ENCODE results near the gene MARCHF2. TPM values are rescaled to one million over a fixed set of nuclear protein-coding genes. Genes with fewer than 3 reads are reported as not detected.

Gene MARCHF2
- total RNA-seq, 1 experiment from 2014 or later = 20.2 TPM

DNA sequence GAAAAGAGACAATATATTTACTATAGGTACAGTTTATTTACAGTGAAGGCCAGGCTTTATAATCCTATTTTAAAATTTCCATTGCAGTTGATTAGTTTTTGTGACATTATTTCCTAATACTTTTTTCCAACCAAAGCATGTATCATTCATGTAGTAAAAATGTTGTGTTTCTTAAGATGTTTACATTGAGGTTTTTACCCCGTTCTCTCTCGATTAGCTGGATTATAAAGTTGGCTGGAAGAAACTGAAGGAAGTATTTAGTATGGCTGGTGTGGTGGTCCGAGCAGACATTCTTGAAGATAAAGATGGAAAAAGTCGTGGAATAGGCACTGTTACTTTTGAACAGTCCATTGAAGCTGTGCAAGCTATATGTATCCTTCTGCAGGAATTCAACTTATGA, 52.9 kb downstream of the MARCHF2 start:
- DNase-seq (ENCODE audit: low spot score) (no peak), ATAC-seq (no peak)
- peak overlapping the region; percentile 52 for H3K27ac Mint-ChIP-seq
- H3K9me3 Mint-ChIP-seq = no peaks in the 10 kb centered on the region
- peaks cover 18% of the 10 kb centered on the region for H3K4me1 Mint-ChIP-seq
- ChIA-PET CTCF (interaction anchor here (0.6 kb wide), 2 partner anchors 19 to 227 kb away, joined by 3 read pairs; no protein-coding TSS in a partner anchor), POLR2A (no interaction called here)
- H3K4me3 Mint-ChIP-seq = no peak overlapping the region
- TF ChIP-seq NR2C2 (CRISPR knock-in tag; IDR thresholded peaks at IDR 0.05) = no peak
- peaks cover 87% of the 10 kb centered on the region for H3K36me3 Mint-ChIP-seq
- no peaks in the 10 kb centered on the region for H3K27me3 Mint-ChIP-seq (ENCODE audit: low read depth)

DNA sequence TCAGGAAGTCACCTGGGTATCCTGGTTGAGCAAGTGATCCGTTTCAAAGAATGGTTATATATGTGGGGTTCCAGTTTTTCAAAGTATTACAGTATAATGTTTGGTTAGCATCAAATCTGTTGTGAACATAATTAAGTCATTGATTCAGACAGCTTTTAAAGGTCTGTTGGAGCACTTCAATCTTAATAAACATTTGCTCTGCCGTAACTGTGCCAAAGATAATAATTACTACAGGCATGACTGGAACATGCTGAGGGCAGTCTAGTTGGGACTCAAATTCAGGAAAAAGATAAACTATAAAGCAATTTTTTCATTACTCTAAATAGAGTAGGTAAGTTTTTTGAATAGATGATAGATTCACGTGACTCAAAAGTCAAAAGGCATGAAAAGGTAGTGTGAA, 55.0 kb downstream of the MARCHF2 start:
- H3K36me3 Mint-ChIP-seq = peaks cover 94% of the 10 kb centered on the region
- no peaks in the 10 kb centered on the region for H3K4me1 Mint-ChIP-seq
- no peaks in the 10 kb centered on the region for H3K9me3 Mint-ChIP-seq
- H3K4me3 Mint-ChIP-seq = no peak overlapping the region
- H3K27ac Mint-ChIP-seq = peak overlapping the region; percentile 24; the same call in 1 of the 2 replicates
- DNase-seq (ENCODE audit: low spot score) (no peak), ATAC-seq (no peak)
- TF ChIP-seq, protein P1, sequence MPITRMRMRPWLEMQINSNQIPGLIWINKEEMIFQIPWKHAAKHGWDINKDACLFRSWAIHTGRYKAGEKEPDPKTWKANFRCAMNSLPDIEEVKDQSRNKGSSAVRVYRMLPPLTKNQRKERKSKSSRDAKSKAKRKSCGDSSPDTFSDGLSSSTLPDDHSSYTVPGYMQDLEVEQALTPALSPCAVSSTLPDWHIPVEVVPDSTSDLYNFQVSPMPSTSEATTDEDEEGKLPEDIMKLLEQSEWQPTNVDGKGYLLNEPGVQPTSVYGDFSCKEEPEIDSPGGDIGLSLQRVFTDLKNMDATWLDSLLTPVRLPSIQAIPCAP (CRISPR knock-in tag; IDR thresholded peaks at IDR 0.05) = no peak
- no peak for TF ChIP-seq ZBTB21 (CRISPR knock-in tag; IDR thresholded peaks at IDR 0.05; ENCODE audit: borderline replicate concordance)
- TF ChIP-seq, protein P2, sequence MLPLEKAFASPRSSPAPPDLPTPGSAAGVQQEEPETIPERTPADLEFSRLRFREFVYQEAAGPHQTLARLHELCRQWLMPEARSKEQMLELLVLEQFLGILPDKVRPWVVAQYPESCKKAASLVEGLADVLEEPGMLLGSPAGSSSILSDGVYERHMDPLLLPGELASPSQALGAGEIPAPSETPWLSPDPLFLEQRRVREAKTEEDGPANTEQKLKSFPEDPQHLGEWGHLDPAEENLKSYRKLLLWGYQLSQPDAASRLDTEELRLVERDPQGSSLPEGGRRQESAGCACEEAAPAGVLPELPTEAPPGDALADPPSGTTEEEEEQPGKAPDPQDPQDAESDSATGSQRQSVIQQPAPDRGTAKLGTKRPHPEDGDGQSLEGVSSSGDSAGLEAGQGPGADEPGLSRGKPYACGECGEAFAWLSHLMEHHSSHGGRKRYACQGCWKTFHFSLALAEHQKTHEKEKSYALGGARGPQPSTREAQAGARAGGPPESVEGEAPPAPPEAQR (CRISPR knock-in tag; IDR thresholded peaks at IDR 0.05) = no peak
- no peak for TF ChIP-seq TEAD4 (CRISPR knock-in tag; IDR thresholded peaks at IDR 0.05)
- TF ChIP-seq, protein P3, sequence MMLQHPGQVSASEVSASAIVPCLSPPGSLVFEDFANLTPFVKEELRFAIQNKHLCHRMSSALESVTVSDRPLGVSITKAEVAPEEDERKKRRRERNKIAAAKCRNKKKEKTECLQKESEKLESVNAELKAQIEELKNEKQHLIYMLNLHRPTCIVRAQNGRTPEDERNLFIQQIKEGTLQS (CRISPR knock-in tag; conservative IDR thresholded peaks at IDR 0.05) = no peak
- TF ChIP-seq JUN (CRISPR knock-in tag; IDR thresholded peaks at IDR 0.05) = no peak
- TF ChIP-seq, protein P4, sequence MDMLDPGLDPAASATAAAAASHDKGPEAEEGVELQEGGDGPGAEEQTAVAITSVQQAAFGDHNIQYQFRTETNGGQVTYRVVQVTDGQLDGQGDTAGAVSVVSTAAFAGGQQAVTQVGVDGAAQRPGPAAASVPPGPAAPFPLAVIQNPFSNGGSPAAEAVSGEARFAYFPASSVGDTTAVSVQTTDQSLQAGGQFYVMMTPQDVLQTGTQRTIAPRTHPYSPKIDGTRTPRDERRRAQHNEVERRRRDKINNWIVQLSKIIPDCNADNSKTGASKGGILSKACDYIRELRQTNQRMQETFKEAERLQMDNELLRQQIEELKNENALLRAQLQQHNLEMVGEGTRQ (CRISPR knock-in tag; IDR thresholded peaks at IDR 0.05) = no peak
- TF ChIP-seq TCF7 (CRISPR knock-in tag; IDR thresholded peaks at IDR 0.05; ENCODE audit: low read depth) = no peak
- TF ChIP-seq, protein P5, sequence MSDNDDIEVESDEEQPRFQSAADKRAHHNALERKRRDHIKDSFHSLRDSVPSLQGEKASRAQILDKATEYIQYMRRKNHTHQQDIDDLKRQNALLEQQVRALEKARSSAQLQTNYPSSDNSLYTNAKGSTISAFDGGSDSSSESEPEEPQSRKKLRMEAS (CRISPR knock-in tag; IDR thresholded peaks at IDR 0.05) = no peak
- no peak for TF ChIP-seq ZNF263 (CRISPR knock-in tag; IDR thresholded peaks at IDR 0.05; ENCODE audit: low read depth)
- TF ChIP-seq, protein P6, sequence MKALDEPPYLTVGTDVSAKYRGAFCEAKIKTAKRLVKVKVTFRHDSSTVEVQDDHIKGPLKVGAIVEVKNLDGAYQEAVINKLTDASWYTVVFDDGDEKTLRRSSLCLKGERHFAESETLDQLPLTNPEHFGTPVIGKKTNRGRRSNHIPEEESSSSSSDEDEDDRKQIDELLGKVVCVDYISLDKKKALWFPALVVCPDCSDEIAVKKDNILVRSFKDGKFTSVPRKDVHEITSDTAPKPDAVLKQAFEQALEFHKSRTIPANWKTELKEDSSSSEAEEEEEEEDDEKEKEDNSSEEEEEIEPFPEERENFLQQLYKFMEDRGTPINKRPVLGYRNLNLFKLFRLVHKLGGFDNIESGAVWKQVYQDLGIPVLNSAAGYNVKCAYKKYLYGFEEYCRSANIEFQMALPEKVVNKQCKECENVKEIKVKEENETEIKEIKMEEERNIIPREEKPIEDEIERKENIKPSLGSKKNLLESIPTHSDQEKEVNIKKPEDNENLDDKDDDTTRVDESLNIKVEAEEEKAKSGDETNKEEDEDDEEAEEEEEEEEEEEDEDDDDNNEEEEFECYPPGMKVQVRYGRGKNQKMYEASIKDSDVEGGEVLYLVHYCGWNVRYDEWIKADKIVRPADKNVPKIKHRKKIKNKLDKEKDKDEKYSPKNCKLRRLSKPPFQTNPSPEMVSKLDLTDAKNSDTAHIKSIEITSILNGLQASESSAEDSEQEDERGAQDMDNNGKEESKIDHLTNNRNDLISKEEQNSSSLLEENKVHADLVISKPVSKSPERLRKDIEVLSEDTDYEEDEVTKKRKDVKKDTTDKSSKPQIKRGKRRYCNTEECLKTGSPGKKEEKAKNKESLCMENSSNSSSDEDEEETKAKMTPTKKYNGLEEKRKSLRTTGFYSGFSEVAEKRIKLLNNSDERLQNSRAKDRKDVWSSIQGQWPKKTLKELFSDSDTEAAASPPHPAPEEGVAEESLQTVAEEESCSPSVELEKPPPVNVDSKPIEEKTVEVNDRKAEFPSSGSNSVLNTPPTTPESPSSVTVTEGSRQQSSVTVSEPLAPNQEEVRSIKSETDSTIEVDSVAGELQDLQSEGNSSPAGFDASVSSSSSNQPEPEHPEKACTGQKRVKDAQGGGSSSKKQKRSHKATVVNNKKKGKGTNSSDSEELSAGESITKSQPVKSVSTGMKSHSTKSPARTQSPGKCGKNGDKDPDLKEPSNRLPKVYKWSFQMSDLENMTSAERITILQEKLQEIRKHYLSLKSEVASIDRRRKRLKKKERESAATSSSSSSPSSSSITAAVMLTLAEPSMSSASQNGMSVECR (CRISPR knock-in tag; IDR thresholded peaks at IDR 0.05; ENCODE audit: borderline replicate concordance) = no peak
- no peak for TF ChIP-seq SMAD3 (CRISPR knock-in tag; IDR thresholded peaks at IDR 0.05; ENCODE audit: borderline replicate concordance)
- no peak for TF ChIP-seq ZNF121 (CRISPR knock-in tag; IDR thresholded peaks at IDR 0.05)
- TF ChIP-seq ZNF317 (CRISPR knock-in tag; IDR thresholded peaks at IDR 0.05; ENCODE audit: borderline replicate concordance, low read depth) = no peak
- no peak for TF ChIP-seq MXD4 (CRISPR knock-in tag; IDR thresholded peaks at IDR 0.05; ENCODE audit: borderline replicate concordance)
- no peak for TF ChIP-seq ZNF219 (CRISPR knock-in tag; IDR thresholded peaks at IDR 0.05; ENCODE audit: borderline replicate concordance)
- TF ChIP-seq ZNF396 (CRISPR knock-in tag; IDR thresholded peaks at IDR 0.05; ENCODE audit: borderline replicate concordance) = no peak
- TF ChIP-seq NR3C1 (CRISPR knock-in tag; conservative IDR thresholded peaks at IDR 0.05; ENCODE audit: low read depth) = no peak
- TF ChIP-seq ZNF232 (CRISPR knock-in tag; IDR thresholded peaks at IDR 0.05) = no peak
- no peak for TF ChIP-seq ZNF671 (CRISPR knock-in tag; IDR thresholded peaks at IDR 0.05)
- ChIA-PET POLR2A (no interaction called here), CTCF (interaction anchor here (1.3 kb wide), 1 partner anchor 111 kb away, joined by 3 read pairs; no protein-coding TSS in a partner anchor)
- no peaks in the 10 kb centered on the region for H3K27me3 Mint-ChIP-seq (ENCODE audit: low read depth)

Data from WTC11 (cell line).